Ramos (cell line): ENCODE data around the gene BST2.

Experiments
- in situ Hi-C: fragments of 300-500 bp; cut with MboI; formaldehyde crosslinking; loops from one replicate; pipeline ENCODE4 v1.14.3; 2022; ENCODE audit warnings: low sequenced_read_pairs; ENCODE audit not compliant: unreplicated experiment

Gene BST2, protein sequence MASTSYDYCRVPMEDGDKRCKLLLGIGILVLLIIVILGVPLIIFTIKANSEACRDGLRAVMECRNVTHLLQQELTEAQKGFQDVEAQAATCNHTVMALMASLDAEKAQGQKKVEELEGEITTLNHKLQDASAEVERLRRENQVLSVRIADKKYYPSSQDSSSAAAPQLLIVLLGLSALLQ

DNA sequence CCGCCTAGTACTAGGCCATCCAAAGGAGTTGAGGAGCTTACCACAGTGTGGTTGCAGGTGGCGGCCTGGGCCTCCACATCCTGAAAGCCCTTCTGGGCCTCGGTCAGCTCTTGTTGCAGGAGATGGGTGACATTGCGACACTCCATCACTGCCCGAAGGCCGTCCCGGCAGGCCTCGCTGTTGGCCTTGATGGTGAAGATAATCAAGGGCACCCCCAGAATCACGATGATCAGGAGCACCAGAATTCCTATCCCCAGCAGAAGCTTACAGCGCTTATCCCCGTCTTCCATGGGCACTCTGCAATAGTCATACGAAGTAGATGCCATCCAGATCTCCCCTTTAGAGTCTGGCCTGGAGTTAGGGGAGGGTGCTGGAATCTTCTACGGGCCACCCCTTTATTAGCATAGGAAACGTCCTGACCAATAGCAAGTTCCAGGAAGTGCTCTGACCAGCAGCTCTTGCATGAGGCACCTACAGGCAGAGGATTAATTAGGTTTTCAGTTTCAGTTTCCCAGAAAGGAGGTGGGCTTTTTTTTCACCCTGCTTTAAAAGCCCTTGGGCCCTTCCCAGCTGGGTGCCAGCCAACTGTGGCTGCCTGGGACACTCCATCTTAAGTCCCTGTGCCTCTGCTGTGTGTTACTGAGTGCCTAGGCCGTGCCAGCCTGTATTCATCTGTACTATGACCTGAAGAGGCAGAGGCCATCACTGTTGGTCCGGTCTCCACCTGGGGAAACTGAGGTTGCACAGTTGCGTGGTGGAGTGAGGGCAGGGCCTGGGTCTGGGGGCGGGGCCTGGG, at the start of gene BST2:
BST2 (minus strand) TSS at position 381 of the 796 bp plus-strand sequence; CDS start at position 326, 55 bp downstream.
- in situ Hi-C loops, result no loop called here

DNA sequence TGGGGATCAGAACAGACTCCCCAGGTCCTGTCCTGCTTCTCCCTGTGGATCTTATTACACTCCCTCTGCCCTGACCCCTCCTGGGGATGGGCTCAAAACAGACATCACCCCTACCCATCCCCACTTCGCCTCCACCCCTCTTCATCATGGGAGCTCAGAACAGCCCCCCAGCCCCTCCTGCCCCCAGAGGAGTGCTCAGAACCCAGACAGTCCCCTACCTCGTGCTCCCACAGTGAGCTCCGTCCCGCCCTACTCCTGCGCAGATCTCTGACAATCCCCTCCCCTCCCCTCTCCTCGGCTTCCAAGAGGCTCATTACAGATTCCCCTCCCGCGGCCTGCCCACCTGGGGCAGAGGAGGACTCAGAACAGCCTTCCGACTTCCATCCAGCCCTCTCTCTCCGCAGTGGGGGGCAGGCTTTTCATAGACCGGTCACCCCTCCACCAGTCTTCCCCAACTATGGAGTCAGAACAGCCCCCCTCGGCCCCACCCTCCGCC, 49.2 kb upstream of the BST2 start:
- in situ Hi-C loops, result no loop called here

DNA sequence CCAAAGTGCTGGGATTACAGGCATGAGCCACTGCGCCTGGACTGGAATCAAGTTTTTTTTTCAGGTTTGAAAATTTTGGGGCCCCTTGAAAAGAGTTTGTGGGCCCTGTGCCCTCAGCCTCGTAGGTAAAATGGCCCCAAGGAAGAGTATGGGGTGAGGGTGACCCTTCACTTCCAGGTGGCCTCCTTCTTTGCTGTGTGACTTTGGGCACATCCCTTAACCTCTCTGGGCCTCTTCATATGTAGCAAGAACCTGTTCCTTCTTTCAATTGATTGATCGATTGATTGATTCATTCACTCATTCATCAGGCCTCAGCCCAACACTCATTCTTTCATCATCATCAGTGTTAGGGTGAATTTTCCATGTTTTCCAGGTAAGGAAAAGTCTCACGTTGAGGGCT, 46.4 kb upstream of the BST2 start:
- in situ Hi-C loops, result no loop called here

DNA sequence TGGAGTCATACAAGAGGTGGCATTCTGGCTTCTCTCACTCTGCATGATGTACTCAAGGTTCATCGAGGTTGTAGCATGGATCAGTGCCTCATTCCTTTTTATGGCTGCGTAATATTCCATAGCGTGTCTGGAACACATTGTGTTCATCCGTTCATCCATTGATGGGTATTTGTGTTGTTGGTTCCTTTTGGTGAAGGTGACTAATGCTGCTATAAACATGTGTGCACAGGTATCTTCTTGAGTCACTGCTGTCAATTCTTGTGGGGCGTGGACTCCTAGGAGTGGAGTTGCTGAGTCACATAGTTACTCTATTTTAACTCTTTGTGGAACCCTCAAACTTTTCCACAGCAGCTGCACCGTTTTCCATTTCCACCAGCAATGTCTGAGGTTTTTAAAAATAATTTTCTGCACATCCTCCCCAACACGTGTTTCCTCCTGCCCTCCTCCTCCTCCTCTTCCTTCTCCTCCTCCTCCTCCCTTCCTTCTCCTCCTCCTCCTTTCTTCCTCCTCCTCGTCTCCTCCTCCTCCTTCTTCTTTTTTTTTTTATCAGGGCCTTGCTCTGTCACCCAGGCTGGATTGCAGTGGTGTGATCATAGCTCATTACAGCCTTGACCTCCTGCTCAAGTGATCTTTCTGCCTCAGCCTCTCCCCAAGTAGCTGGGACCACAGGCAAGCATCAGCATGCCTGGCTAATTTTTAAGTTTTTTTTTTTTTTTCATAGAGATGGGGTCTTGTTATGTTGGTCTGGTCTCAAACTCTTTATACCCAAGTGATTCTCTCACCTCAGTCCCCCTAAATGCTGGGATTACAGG, 45.0 kb upstream of the BST2 start:
- in situ Hi-C loops, result no loop called here

DNA sequence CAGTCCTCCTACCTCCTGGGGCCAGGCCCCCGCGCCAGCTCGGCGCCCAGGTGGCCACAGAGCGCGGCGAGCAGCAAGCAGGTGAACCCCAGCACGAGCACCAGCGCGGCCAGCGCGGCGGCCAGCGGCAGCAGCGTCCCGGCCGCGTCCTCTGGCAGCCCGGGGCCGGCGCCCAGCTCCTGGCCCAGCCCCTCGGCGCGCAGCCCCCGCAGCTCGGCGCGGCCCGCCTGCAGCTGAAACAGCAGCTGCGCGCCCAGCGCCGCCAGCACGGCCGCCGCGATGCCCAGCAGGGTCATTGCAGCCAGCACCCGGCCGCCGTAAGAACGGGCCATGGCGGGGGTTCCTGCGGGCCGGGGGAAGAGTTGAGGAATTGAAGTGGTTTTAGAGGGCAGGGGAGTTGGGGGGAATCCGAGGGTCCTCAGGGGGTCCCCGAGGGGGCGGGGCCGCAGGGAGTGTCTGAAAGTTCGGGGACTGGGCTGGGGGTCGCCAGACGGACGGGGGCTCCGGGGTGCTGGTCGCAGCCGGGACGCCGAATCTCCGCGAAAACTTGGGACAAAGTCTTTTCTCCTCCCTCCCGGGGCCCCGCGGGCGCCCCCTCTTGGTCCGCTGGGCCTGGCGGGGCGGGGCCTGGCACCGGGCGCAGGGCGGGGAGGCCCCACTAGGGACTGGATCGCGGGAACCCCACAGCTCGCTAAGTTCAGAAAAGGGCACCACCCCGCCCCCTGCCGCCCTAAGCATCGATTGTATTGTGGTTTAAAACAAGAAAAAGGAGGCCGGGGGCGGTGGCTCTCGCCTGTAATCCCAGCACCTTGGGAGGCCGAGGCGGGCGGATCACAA, 42.9 kb upstream of the BST2 start, which contains the start of gene TMEM221:
TMEM221 (minus strand) TSS at position 538 of the 837 bp plus-strand sequence; CDS start at position 332, 206 bp downstream.
- in situ Hi-C loops, result no loop called here

DNA sequence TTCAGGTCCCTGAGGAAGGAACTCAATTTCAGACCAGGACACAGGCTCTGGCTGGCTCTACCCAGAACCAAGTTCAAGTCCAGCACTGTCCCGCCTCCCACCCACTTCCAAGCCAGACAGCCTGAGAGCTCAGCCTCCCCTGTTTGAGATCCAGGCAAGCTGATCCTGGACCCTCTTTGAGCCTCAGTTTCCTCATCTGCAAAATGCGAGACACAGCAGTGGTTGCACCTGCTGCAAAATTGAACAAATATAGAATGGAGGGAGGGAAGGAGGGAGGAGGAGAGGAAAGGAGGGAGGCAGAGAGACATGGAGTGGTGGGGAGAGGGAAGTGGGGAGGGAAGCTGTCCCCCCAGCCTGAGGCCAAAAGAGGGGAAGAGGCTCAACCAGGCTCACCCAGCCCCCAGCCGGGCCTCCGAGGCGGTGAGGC, 42.3 kb upstream of the BST2 start:
- in situ Hi-C loops, result no loop called here

DNA sequence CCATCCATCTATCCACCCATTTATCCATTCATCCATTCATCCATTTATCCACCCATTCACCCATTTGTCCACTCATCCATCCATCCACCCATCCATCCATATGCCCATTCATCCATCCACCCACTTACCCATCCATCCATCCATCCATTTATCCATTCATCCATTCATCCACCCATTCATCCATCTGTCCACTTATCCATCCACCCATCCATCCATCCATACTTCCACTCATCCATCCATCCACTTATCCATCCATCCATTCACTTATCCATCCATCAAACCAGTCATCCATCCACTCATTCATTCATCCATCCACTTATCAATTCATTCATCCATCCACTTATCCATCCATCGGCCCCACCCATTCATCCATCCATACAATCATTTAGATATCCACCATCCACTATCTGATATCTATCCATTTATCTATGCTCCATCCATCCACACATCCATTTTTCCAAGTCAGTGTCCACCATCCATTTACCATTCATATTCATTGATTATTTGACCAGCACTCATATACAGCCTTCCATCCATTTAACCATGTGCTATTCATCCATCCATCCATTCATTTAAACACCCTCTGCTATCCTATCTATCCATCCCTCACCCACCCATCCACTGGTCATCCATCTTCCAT, 40.2 kb upstream of the BST2 start:
- in situ Hi-C loops, result no loop called here

DNA sequence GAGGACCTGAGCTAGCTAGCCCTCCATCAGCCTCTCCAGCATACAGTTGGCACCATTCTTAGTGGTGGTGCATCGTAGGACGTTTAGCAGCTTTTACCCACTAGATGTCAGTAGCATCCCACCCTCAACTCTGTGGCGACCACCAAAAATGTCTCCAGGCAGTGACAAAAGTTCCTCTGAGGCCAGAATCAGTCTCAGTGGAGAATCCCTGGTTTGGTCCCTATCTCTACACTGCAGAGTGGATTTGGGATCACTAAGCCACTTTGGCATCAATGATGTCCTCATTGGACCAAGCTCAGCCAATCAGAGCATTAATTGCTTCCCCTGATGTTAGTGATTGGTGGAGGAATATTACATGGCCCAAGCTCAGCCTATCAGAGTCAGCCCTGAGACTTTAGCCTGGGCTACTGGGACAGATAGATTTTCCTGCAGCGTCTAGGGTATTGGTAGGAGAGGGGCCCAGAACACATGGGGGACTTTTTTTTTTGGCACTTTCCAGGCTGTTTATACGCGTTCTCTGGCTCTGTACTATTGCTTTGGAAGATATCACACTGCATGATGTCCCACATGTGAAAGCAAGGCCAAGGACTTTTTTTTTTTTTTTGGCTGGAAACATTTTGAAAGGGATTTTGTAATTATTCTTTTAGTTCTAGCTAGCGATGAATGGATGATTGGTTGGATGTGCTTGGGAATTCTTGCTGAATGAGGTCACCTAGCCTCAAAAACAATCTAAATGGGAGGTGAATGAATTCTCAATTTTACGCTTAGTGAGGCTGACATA, 36.0 kb upstream of the BST2 start:
- in situ Hi-C loops, result no loop called here

DNA sequence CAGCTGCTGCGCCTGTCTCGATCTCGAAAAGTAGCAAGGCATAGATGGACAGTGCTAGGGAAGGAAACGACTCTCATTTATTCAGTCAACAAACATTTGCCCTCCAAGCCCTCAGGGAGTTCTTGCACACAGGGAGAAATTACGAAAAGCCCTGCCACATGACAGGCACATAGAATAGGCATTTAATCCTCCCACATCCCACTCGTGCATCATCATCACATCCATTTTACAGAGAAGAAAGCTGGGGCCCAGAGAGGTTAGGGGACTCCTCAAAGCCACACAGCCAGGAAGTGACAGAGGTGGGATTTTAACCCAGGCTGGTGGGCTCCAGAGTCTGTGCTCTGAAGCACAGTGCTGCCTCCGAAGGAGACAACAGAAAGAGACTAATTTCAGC, 31.4 kb upstream of the BST2 start:
- in situ Hi-C loops, result no loop called here

DNA sequence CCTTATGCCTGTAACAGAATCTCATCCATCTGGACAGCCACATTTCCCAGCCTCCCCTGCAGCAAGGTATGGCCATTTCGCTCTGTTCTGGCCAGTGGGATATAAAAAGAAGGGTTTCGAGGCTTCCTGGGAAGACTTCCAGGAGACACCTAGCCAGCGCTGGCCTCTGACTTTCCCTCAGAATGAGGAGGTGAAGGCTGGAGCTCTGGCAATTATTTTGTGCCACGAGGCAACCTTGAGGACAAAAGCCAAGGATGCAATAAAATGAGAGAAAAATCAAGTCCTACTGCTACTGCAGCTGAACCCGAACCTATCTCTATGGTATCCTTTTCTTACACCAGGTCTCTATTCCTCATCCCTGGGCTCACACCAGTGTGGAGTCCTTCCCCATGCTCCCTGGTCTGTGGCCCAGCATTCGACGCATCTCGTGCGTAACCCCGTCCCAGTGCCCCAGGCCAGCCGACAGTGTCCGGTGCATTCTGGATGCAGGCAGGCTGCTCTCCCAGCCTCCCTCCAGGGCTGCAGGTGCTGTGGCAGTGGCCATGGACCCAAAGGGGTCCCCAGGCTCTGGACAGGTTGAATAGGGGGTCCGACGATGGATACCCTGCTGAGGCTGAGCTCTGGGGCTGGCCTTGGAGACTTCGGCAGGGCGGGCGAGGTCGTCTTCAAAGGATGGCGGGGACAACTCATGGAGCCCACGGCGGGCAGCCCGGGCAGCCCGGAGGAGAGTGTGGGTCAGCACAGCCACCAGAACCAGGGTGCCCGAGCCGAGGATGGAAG, 30.9 kb upstream of the BST2 start:
- in situ Hi-C loops, result no loop called here

DNA sequence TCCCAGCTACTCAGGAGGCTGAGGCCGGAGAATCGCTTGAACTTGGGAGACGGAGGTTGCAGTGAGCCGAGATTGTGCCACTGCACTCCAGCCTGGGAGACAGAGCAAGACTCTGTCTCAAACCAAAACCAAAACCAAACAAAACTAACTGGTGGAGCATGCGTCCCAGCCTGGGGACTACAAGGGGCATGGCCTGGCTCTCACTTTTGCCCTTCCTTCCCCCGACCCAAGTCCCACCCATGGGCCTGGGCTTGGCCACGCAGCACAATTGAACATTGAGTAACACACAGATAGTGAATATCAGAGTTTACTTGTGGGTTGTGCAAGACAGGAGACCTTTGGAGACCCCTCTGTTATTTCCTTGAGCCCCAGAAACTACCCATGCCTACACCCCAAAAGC, 29.8 kb upstream of the BST2 start:
- in situ Hi-C loops, result no loop called here

DNA sequence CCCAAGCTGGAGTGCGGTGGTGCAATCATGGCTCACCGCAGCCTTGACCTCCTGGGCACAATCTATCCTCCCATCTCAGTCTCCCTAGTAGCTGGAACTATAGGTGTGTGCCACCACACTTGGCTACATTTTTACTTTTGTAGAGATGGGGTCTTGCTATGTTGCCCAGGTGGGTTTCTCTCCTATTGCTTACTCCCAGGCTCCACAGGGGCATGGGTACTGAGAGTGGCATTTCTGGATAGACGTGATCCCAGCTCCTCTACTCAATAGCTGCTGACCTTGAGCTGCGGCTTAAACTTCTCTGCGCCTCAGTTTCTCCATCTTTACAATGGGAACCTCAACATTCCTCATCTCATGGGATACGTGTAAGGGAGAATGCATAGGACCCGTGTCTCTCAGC, 26.0 kb upstream of the BST2 start:
- in situ Hi-C loops, result no loop called here

DNA sequence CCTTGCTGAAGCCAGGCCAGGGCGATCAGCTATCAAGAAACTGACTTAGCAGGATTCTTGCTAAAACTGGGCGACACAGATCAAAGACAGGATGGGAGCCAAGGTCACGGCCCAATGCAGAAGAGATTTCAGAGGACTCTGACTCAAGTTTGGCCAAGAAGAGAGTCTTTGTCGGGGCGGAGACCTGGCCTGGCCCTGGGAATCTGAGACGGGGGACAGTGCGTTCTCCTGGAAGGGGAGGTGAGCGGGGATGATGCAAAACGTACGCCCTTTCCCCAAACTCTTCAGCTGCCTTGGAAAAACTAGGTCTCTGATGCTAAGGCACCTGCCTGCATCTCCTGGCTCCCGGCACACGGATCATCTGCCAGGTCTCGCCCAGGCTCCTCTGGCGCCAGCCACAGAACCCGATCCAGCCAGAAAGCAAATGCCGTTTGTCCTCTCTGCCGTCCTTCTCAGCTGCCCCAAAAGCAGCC, 24.2 kb upstream of the BST2 start:
- in situ Hi-C loops, result no loop called here

DNA sequence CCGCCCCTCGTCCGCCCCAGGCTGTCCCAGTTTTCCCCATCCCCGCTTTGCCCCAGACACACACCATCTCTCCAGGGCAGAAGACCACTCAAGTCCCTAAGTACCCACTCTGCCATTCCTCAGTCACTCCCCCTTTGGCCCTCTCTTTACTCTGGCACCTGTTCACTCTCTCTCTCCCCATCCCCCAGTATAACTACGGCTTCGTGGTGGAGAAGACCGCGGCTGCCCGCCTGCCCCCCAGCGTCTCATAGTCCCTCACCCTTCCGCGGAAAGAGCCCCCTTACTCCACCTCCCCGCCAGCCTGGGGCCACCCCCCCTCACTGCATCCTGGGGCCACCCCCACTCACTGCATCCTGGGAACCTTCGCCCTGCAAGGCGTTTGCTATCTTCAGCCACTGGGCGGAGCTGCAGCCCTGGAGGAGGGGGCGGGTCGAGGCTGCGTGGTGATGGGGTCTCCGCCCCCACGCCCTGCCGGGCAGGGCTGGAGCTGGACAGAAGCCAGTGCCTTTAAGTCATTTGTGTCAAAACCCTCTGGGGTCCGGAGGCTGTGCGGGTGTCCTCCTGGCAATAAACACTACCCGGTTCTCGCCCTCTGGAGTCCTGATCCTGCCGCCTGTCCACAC, 19.4 kb upstream of the BST2 start:
- in situ Hi-C loops, result no loop called here

DNA sequence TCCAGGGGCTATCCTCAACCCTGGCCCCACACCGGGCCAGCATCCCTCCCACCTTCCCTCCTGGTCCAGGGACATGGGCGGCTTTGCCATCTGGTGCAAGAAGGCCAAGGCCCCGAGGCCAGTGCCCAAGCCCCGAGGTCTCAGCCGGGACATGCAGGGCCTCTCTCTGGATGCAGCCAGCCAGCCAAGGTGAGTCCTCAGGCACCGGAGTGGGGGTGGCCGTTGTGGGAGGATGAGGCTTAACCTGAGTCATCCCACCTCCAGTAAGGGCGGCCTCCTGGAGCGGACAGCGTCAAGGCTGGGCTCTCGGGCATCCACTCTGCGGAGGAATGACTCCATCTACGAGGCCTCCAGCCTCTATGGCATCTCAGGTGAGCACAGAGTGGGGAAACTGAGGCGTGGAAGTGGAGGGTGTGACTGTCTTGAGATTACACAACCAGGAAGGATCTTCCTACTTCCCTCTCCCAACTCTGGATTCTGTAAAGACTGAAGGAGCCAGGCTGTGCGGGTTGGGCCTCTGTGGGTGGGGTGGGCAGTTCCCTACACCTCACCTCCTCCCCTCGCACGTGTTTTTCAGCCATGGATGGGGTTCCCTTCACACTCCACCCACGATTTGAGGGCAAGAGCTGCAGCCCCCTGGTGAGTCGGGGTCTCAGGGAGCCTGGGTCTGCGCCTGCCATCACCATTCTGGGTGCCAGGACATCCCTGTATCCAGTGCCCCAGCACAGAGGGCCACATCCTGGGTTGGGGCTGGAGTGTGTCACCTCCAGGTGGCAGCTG, 18.2 kb upstream of the BST2 start:
- in situ Hi-C loops, result no loop called here

DNA sequence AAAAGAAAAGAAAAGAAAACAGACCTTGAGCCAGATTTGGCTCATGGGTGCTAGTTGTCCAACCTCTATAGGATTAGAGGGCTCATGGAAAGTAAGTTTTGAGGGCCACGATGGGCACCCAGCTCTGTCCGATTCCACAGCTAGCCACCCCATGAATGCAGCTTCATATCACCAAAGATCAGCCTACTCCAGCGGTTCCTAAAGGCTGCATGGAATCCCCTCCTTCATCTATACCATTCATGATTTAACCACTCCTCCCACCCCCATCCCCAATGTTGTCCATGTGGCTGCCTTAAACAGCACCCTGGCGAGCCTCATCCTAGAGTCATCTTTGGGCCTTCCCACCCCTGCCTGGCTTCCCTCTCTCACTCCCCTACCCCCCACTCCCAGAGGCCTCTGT, 16.5 kb upstream of the BST2 start:
- in situ Hi-C loops, result no loop called here

DNA sequence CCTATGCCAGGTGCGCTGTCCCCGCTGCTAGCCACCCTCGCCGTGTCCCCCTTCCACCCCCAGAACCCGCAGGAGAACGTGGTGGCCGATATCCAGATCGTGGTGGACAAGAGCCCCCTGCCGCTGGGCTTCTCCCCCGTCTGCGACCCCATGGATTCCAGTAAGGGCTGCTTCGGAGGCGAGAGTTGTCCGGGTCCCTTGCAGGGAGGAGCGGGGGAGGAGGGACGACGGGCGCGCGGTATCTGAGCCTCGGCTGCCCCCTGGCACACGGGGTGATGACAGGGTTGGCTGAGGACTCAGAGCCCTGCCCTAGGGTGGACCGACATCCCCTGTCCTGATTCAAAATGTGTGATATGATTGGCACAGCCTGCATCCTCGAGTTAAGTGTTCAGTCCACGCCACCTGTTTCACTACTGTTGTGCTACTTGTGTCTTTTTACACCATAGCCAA, 15.1 kb upstream of the BST2 start:
- in situ Hi-C loops, result no loop called here
